ENCODE data around the gene PDHB.

Gene PDHB

GRCh38 chr3:58391156-58391865, 42.3 kb downstream of the PDHB start:
- H3K27me3 ChIP-seq (ENCODE audit: insufficient read depth, poor library complexity, severe bottlenecking), result no peaks in the 10 kb centered on the region
- peak overlapping the region; percentile 18; the same call in 1 of the 2 replicates for H3K27ac ChIP-seq (replicated peaks)
- TF ChIP-seq GABPA (IDR thresholded peaks at IDR 0.05; ENCODE audit: low read depth) (no peak), SPI1 (IDR thresholded peaks at IDR 0.05; ENCODE audit: borderline replicate concordance, low read depth) (no peak), POLR2AphosphoS5 (IDR thresholded peaks at IDR 0.05; ENCODE audit: low read depth) (no peak)
- TF ChIP-seq, protein P1, sequence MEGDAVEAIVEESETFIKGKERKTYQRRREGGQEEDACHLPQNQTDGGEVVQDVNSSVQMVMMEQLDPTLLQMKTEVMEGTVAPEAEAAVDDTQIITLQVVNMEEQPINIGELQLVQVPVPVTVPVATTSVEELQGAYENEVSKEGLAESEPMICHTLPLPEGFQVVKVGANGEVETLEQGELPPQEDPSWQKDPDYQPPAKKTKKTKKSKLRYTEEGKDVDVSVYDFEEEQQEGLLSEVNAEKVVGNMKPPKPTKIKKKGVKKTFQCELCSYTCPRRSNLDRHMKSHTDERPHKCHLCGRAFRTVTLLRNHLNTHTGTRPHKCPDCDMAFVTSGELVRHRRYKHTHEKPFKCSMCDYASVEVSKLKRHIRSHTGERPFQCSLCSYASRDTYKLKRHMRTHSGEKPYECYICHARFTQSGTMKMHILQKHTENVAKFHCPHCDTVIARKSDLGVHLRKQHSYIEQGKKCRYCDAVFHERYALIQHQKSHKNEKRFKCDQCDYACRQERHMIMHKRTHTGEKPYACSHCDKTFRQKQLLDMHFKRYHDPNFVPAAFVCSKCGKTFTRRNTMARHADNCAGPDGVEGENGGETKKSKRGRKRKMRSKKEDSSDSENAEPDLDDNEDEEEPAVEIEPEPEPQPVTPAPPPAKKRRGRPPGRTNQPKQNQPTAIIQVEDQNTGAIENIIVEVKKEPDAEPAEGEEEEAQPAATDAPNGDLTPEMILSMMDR (IDR thresholded peaks at IDR 0.05; ENCODE audit: insufficient read depth, low read length), result no peak
- TF ChIP-seq, protein P2, sequence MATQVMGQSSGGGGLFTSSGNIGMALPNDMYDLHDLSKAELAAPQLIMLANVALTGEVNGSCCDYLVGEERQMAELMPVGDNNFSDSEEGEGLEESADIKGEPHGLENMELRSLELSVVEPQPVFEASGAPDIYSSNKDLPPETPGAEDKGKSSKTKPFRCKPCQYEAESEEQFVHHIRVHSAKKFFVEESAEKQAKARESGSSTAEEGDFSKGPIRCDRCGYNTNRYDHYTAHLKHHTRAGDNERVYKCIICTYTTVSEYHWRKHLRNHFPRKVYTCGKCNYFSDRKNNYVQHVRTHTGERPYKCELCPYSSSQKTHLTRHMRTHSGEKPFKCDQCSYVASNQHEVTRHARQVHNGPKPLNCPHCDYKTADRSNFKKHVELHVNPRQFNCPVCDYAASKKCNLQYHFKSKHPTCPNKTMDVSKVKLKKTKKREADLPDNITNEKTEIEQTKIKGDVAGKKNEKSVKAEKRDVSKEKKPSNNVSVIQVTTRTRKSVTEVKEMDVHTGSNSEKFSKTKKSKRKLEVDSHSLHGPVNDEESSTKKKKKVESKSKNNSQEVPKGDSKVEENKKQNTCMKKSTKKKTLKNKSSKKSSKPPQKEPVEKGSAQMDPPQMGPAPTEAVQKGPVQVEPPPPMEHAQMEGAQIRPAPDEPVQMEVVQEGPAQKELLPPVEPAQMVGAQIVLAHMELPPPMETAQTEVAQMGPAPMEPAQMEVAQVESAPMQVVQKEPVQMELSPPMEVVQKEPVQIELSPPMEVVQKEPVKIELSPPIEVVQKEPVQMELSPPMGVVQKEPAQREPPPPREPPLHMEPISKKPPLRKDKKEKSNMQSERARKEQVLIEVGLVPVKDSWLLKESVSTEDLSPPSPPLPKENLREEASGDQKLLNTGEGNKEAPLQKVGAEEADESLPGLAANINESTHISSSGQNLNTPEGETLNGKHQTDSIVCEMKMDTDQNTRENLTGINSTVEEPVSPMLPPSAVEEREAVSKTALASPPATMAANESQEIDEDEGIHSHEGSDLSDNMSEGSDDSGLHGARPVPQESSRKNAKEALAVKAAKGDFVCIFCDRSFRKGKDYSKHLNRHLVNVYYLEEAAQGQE (IDR thresholded peaks at IDR 0.05; ENCODE audit: insufficient replicate concordance, low read depth), result no peak
- no peak overlapping the region for H3K4me3 ChIP-seq (replicated peaks; ENCODE audit: insufficient read depth, low read length)
- DNase-seq (ENCODE audit: low read depth in 1 of 2, low spot score in 1 of 2), result no peak

- H3K27me3 ChIP-seq (ENCODE audit: insufficient read depth, poor library complexity, severe bottlenecking), result no peaks in the 10 kb centered on the region
- no peak overlapping the region for H3K4me3 ChIP-seq (replicated peaks; ENCODE audit: insufficient read depth, low read length)
- H3K27ac ChIP-seq (replicated peaks), result no peak overlapping the region
- TF ChIP-seq, protein P2 (IDR thresholded peaks at IDR 0.05; ENCODE audit: insufficient replicate concordance, low read depth), result no peak
- DNase-seq (ENCODE audit: low read depth in 1 of 2, low spot score in 1 of 2), result no peak
Measured at GRCh38 chr3:58388550-58389091, 45.0 kb downstream of the PDHB start.

DNA sequence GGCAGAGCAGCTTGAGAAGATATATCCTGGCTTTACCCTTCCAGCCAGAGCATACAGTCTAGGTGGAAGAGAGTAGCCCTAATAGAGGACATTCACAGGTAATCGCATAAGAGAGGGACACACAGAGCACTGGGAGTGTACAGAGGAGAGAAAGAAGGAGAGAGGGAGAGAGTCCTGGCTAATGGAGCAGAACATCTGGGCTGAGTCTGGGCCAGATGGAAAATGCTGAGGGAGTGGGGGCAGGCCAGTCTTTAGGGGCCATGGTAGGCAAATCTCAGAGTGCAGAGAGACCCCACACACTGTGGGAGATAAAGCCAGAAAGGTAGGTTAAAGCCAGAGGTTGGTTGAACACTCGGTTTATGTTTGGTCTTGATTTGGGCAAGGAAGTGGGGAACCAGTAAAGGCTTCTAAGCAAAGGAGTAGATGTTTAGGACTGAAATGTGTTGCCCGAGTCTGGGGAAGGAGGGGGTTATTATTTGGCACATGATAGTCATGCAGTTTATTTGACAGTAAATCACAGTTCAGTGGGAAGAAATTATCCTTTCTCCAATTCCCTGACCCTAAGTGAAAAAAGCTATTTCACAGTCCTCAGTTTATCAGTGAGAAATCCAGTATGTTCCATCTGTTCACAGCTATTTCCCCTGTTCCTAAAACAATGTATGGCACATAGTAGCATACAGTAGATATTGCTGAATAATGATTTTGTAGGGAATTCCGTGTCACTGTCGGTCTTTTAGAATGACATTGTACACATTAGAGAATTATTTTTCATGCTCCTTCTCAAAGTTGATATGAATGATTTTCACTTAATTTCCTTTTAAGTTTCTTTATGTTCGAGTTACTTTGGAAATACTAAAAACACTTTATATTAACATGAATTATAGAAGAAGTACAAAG, 45.7 kb downstream of the PDHB start:
- TF ChIP-seq, protein P1 (IDR thresholded peaks at IDR 0.05; ENCODE audit: insufficient read depth, low read length), result no peak
- TF ChIP-seq SPI1 (IDR thresholded peaks at IDR 0.05; ENCODE audit: borderline replicate concordance, low read depth) (no peak), GABPA (IDR thresholded peaks at IDR 0.05; ENCODE audit: low read depth) (no peak), POLR2AphosphoS5 (IDR thresholded peaks at IDR 0.05; ENCODE audit: low read depth) (no peak)
- TF ChIP-seq, protein P2 (IDR thresholded peaks at IDR 0.05; ENCODE audit: insufficient replicate concordance, low read depth), result no peak
- no peaks in the 10 kb centered on the region for H3K27me3 ChIP-seq (ENCODE audit: insufficient read depth, poor library complexity, severe bottlenecking)
- peak overlapping the region; percentile 20; the same call in 1 of the 2 replicates for H3K27ac ChIP-seq (replicated peaks)
- no peak for DNase-seq (ENCODE audit: low read depth in 1 of 2, low spot score in 1 of 2)
- H3K4me3 ChIP-seq (replicated peaks; ENCODE audit: insufficient read depth, low read length), result no peak overlapping the region
